IMR-90 (cell line): ENCODE measurements around the gene GPRC5C. TPM values are rescaled to one million over a fixed set of nuclear protein-coding genes. Genes with fewer than 3 reads are reported as not detected.

Experiments
- ATAC-seq: fragments of 200-7000 bp; cut with Tn5 transposase; 2 replicates; pipeline ENCODE4 v1.9.1; 2020; ENCODE audit warnings: low read depth, mild to moderate bottlenecking, moderate library complexity
- BruUV-seq: library from RNA; stranded (reverse); fragments of 400-500 nt; replicated peaks from 2 replicates; lab custom pipeline; 2021; lab: Mats Ljungman, UMichigan
- CTCF ChIA-PET: fragments of 300-600 bp; formaldehyde crosslinking; extraction: SDS; loops from one replicate; lab custom pipeline; 2021; ENCODE audit warnings: antibody characterized with exemption; lab: Yijun Ruan, JAX
- POLR2A ChIA-PET: fragments of 300-600 bp; sonication (Branson Sonifier 250); formaldehyde crosslinking; loops from one replicate; lab custom pipeline; 2022; ENCODE audit warnings: antibody characterized with exemption; ENCODE audit not compliant: unreplicated experiment; lab: Charles Lee
- DNase-seq: peaks from one replicate; pipeline ENCODE4 v3.0.0; 2013
- H2AFZ ChIP-seq: replicated peaks from 2 replicates; pipeline ENCODE3; 2013; ENCODE audit warnings: low read length, mild to moderate bottlenecking; ENCODE audit not compliant: poor library complexity
- H2AK5ac ChIP-seq: 2 replicates; pipeline ENCODE4 v1.6.1; 2013; ENCODE audit warnings: low read depth, low read length, inconsistent platforms
- H2AK9ac ChIP-seq: replicated peaks from 2 replicates; pipeline ENCODE3; 2013; ENCODE audit warnings: mild to moderate bottlenecking, low read depth, low read length, moderate library complexity; ENCODE audit not compliant: poor library complexity
- H2BK120ac ChIP-seq: 2 replicates; pipeline ENCODE4 v1.6.1; 2013; ENCODE audit warnings: low read depth, low read length, inconsistent platforms
- H2BK15ac ChIP-seq: 3 replicates; pipeline ENCODE4 v1.6.1; 2013; ENCODE audit warnings: low read depth, low read length, inconsistent platforms
- H2BK20ac ChIP-seq: 2 replicates; pipeline ENCODE4 v1.6.1; 2013; ENCODE audit warnings: low read depth, mild to moderate bottlenecking, inconsistent platforms, low read length, moderate library complexity
- H2BK5ac ChIP-seq: 2 replicates; pipeline ENCODE4 v1.6.1; 2013; ENCODE audit warnings: mild to moderate bottlenecking, low read depth, low read length, inconsistent platforms; ENCODE audit not compliant: poor library complexity, severe bottlenecking
- H3K14ac ChIP-seq: replicated peaks from 2 replicates; pipeline ENCODE4 v1.6.1; 2013; ENCODE audit warnings: low read depth, low read length, inconsistent platforms
- H3K18ac ChIP-seq: 2 replicates; pipeline ENCODE4 v1.6.1; 2013; ENCODE audit warnings: low read depth, low read length, control low read depth
- H3K23ac ChIP-seq: 2 replicates; pipeline ENCODE4 v1.6.1; 2013; ENCODE audit warnings: low read depth, low read length, inconsistent platforms
- H3K27ac ChIP-seq: 2 replicates; pipeline ENCODE4 v1.5.1; 2013; ENCODE audit warnings: mild to moderate bottlenecking, control low read depth, low read length; ENCODE audit not compliant: insufficient read depth
- H3K27me3 ChIP-seq: 2 replicates; pipeline ENCODE4 v1.6.1; 2013; ENCODE audit warnings: low read length; ENCODE audit not compliant: control insufficient read depth, insufficient read depth
- H3K36me3 ChIP-seq: 2 replicates; pipeline ENCODE4 v1.6.1; 2013; ENCODE audit warnings: low read length, mixed read lengths; ENCODE audit not compliant: control insufficient read depth, insufficient read depth
- H3K4ac ChIP-seq: 2 replicates; pipeline ENCODE4 v1.6.1; 2013; ENCODE audit warnings: low read depth, low read length, inconsistent platforms
- H3K4me1 ChIP-seq: 2 replicates; pipeline ENCODE4 v1.6.1; 2013; ENCODE audit warnings: low read length, mixed read lengths; ENCODE audit not compliant: control insufficient read depth, insufficient read depth
- H3K4me2 ChIP-seq: 2 replicates; pipeline ENCODE4 v1.6.1; 2013; ENCODE audit warnings: low read depth, mild to moderate bottlenecking, control low read depth, low read length, moderate library complexity
- H3K4me3 ChIP-seq: 2 replicates; pipeline ENCODE4 v1.5.1; 2013; ENCODE audit warnings: low read depth, mild to moderate bottlenecking, control low read depth, low read length, moderate library complexity; ENCODE audit not compliant: insufficient read depth
- H3K56ac ChIP-seq: 2 replicates; pipeline ENCODE4 v1.6.1; 2013; ENCODE audit warnings: low read length, inconsistent platforms; ENCODE audit not compliant: insufficient read depth; ENCODE audit errors: extremely low read depth
- H3K79me1 ChIP-seq, 2 experiments: 2 replicates each; pipeline ENCODE4 v1.6.1; 2013; ENCODE audit warnings: low read length in 2 of 2, inconsistent platforms in 1 of 2, low read depth in 1 of 2
- H3K9ac ChIP-seq: 2 replicates; pipeline ENCODE4 v1.6.1; 2013; ENCODE audit warnings: low read depth, low read length, control low read depth
- H3K9me1 ChIP-seq: 2 replicates; pipeline ENCODE4 v1.6.1; 2013; ENCODE audit warnings: low read length, inconsistent platforms; ENCODE audit not compliant: insufficient read depth
- H3K9me3 ChIP-seq: 2 replicates; pipeline ENCODE4 v1.6.1; 2013; ENCODE audit warnings: low read length; ENCODE audit not compliant: control insufficient read depth, insufficient read depth
- H4K20me1 ChIP-seq: 2 replicates; pipeline ENCODE4 v1.6.1; 2013; ENCODE audit warnings: low read length, inconsistent platforms; ENCODE audit not compliant: insufficient read depth
- H4K5ac ChIP-seq: 2 replicates; pipeline ENCODE4 v1.6.1; 2013; ENCODE audit warnings: mild to moderate bottlenecking, low read depth, low read length, control low read depth
- H4K8ac ChIP-seq, 2 experiments: 2 replicates each; pipeline ENCODE4 v1.6.1; 2013; ENCODE audit warnings: low read depth in 2 of 2, low read length in 2 of 2, control low read depth in 1 of 2, inconsistent platforms in 1 of 2
- H4K91ac ChIP-seq: 2 replicates; pipeline ENCODE4 v1.6.1; 2013; ENCODE audit warnings: low read depth, low read length, inconsistent platforms; ENCODE audit not compliant: insufficient read depth
- MXI1 ChIP-seq: IDR thresholded peaks from 2 replicates; pipeline ENCODE4 v1.6.1; 2012; ENCODE audit warnings: low read depth, mild to moderate bottlenecking, low read length, moderate library complexity, borderline replicate concordance
- RFX5 ChIP-seq: IDR thresholded peaks from 2 replicates; pipeline ENCODE4 v1.8.0; 2012; ENCODE audit warnings: low read depth, mild to moderate bottlenecking, low read length, moderate library complexity
- SMC3 ChIP-seq: fragments of 150-350 bp; IDR thresholded peaks from 2 replicates; pipeline ENCODE4 v1.6.1; 2016; ENCODE audit warnings: low read depth, mild to moderate bottlenecking, antibody characterized with exemption, low read length, moderate library complexity
- WGBS, 2 experiments: methylation state at CpG; one replicate each; pipeline versions ENCODE4 v1.1.5 to v1.1.7; 2013; ENCODE audit warnings: missing lambda C conversion rate in 2 of 2; ENCODE audit not compliant: insufficient read length in 1 of 2; ENCODE audit errors: extremely low coverage in 2 of 2; 5-methylcytosine and 5-hydroxymethylcytosine counted together
- dilution Hi-C: fragments of 300-500 bp; cut with HindIII; formaldehyde crosslinking; loops from one replicate; pipeline ENCODE4 v1.14.3; 2018; ENCODE audit warnings: low sequenced_read_pairs; ENCODE audit not compliant: unreplicated experiment
- in situ Hi-C: fragments of 300-500 bp; cut with MboI; formaldehyde crosslinking; loops from 3 replicates; pipeline ENCODE4 v1.14.3; 2019; ENCODE audit warnings: low sequenced_read_pairs, inconsistent platforms, mixed read lengths
- intact Hi-C: fragments of 100-400 bp; cut with micrococcal nuclease; formaldehyde crosslinking; loops from 2 replicates; pipeline ENCODE4 v1.10.0; 2022
- polyA plus RNA-seq, 3 experiments: library from polyadenylated mRNA; depleted of rRNA; stranded (reverse); fragments of >200 nt; gene quantifications; 2 replicates each; pipeline ENCODE4 v1.2.3, GENCODE V29; 2012; ENCODE audit warnings: low replicate concordance in 1 of 3
- total RNA-seq: library from RNA; depleted of rRNA; stranded (reverse); fragments of >200 nt; gene quantifications from 2 replicates; pipeline ENCODE4 v1.2.3, GENCODE V29; 2012
- TF ChIP-seq, protein P1 (sequence below): fragments of 150-350 bp; IDR thresholded peaks from 2 replicates; pipeline ENCODE4 v1.6.1; 2016; ENCODE audit warnings: low read depth, mild to moderate bottlenecking, low read length, moderate library complexity, borderline replicate concordance

GPRC5C gene
- total and polyA plus RNA-seq, 2 of the 4 experiments (the other 2 are of a cell fraction), result not detected

DNA sequence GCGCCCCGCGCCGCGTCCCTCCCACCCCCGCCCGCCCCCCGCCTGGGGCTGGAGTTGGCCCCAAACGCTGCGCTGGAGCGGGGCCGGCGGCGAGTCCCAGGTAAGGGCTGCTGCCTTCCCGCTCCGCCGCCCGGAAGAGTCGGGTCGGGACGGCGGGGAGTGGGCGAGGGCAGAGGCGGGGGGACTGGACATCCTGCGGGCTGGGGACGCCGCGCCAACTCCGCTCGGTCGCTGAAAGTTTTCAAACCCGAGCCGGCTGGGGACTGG, 469 bp downstream of the GPRC5C start (continued):
- TF ChIP-seq, protein P1, sequence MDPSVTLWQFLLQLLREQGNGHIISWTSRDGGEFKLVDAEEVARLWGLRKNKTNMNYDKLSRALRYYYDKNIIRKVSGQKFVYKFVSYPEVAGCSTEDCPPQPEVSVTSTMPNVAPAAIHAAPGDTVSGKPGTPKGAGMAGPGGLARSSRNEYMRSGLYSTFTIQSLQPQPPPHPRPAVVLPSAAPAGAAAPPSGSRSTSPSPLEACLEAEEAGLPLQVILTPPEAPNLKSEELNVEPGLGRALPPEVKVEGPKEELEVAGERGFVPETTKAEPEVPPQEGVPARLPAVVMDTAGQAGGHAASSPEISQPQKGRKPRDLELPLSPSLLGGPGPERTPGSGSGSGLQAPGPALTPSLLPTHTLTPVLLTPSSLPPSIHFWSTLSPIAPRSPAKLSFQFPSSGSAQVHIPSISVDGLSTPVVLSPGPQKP, result no peak
- TF ChIP-seq RFX5, result no peak

DNA sequence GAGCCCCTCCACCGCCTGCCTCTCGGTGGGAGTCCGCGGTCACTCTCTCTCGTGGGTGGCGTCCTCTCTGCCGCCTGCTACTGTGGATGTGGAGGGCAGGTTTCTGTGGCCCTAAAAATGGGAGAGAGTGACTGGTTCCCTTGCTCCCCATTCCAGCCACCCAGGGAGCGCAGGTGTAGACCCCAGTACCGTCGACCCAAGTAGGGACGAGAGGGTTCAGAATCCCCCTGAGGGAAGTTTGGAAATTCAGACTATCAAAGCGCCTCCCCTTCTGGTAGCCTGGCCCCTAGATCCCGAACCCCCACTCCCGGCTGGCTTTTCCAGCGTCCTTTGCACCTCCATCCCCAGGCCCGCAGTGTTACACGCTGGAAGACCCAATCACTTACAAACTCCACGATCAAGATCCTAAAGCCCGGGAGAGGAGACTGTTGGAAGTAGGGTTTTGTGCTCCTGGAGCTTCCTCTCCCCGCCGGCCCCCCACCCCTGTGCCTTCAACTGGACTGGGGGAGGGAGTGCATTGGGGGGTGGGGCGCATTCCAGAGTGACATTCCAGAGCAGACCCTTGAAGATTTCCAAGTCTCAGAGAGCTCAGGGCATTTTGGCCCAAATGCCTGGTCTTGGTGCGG, 991 bp downstream of the GPRC5C start:
- Histone ChIP-seq H4K8ac (no peak overlapping the region), H2AK5ac (no peak overlapping the region), H3K4me3 (no peak overlapping the region), H3K9me1 (no peaks in the 10 kb centered on the region), H3K14ac (no peak overlapping the region), H2BK20ac (no peak overlapping the region), H3K18ac (no peak overlapping the region), H3K27me3 (peaks cover 9% of the 10 kb centered on the region; the same call in 1 of the 2 replicates), H2BK5ac (no peak overlapping the region), H3K23ac (no peak overlapping the region), H3K9ac (no peak overlapping the region), H3K9me3 (peaks cover 6% of the 10 kb centered on the region), H3K56ac (no peak overlapping the region), H4K91ac (no peak overlapping the region), H3K4ac (no peak overlapping the region), H2AFZ (no peak overlapping the region), H4K5ac (no peak overlapping the region), H3K79me1 (no peaks in the 10 kb centered on the region), H2BK15ac (no peak overlapping the region), H4K20me1 (no peaks in the 10 kb centered on the region), H3K36me3 (no peaks in the 10 kb centered on the region), H3K4me1 (no peaks in the 10 kb centered on the region), H2BK120ac (no peak overlapping the region), H3K4me2 (no peak overlapping the region), H3K27ac (no peak overlapping the region), H2AK9ac (no peak overlapping the region)
- in situ Hi-C loops, result no loop called here
- WGBS, 2 experiments, result 0% methylated on average over 2 of the region's 23 CpGs; no CpG with 5 or more reads in 1 of the 2 experiments
- ATAC-seq (no peak), DNase-seq (no peak)
- TF ChIP-seq MXI1, result no peak
- no peak for TF ChIP-seq SMC3
- BruUV-seq, result no TSS peak
- POLR2A ChIA-PET, result no interaction called here
- CTCF ChIA-PET, result no interaction called here
- intact Hi-C loops, result no loop called here
- dilution Hi-C loops, result no loop called here
